Measurements from ENCODE around the gene DDAH2.

GRCh38 chr6:31740397-31741223 lies 11.5 kb upstream of the DDAH2 start:
- TF ChIP-seq CTCF (IDR thresholded peaks at IDR 0.05; ENCODE audit: low read length), result no peak
- TF ChIP-seq EZH2 (IDR thresholded peaks at IDR 0.05; ENCODE audit: borderline replicate concordance, low read length), result no peak

Measured in OCI-LY1 (cell line).